Tongue (tissue), 2 donors: ENCODE measurements around the gene MYO5C. TPM values are rescaled to one million over a fixed set of nuclear protein-coding genes. Genes with fewer than 3 reads are reported as not detected.
A peak's percentile ranks its signal among the peaks of the same experiment; 100 is the strongest.

Experiments used
- small RNA-seq: library from RNA; depleted of rRNA; stranded (forward); fragments of <200 nt; gene quantifications from one replicate; pipeline ENCODE3, GENCODE V24; 2014; ENCODE audit warnings: low replicate concordance
- total RNA-seq: library from RNA; depleted of rRNA; stranded (reverse); fragments of >200 nt; gene quantifications from one replicate; pipeline ENCODE4 v1.2.3, GENCODE V29; 2014

The MYO5C gene
- total RNA-seq, 1 donor from 2014 or later, result 11.0 TPM

Small RNA genes within 50 kb of the gene (small RNA-seq; reads per million reads assigned to genes)
- gene MIR1266 (0.26 reads per million, percentile 44 among the genes with 10 or more reads in this experiment), gene RF00019 (not detected)

Other genes with a start within 250 kb of the MYO5C start
- not detected for gene BCL2L10, start 183.0 kb downstream of the MYO5C start, total RNA-seq
- gene GNB5, start 104.4 kb downstream of the MYO5C start, total RNA-seq, result 13.8 TPM
- 28.4 TPM for gene MYO5A, start 233.1 kb upstream of the MYO5C start, total RNA-seq